Suprapubic skin (tissue), 4 donors: ENCODE results near the gene NEK6.

ENCODE experiments used
- POLR2A ChIP-seq, 2 donors: fragments of 450-650 bp; IDR thresholded peaks; one replicate each; pipeline ENCODE4 v1.6.1; 2017; ENCODE audit warnings: antibody characterized with exemption in 2 of 2, mild to moderate bottlenecking in 2 of 2, moderate library complexity in 2 of 2
- POLR2AphosphoS5 ChIP-seq, 3 donors: sonication (generic); formaldehyde crosslinking; IDR thresholded peaks; one replicate each; pipeline ENCODE4 v1.6.1; 2017; ENCODE audit warnings: antibody characterized with exemption in 3 of 3
- TF ChIP-seq, protein P1 (sequence below), 2 donors: fragments of 200-600 bp in 1 of 2; fragments of 450-650 bp in 1 of 2; sonication (generic) in 1 of 2; IDR thresholded peaks; one replicate each; pipeline ENCODE4 v1.5.1; 2016 to 2019; ENCODE audit warnings: antibody characterized with exemption in 2 of 2, mild to moderate bottlenecking in 1 of 2, moderate library complexity in 1 of 2

DNA sequence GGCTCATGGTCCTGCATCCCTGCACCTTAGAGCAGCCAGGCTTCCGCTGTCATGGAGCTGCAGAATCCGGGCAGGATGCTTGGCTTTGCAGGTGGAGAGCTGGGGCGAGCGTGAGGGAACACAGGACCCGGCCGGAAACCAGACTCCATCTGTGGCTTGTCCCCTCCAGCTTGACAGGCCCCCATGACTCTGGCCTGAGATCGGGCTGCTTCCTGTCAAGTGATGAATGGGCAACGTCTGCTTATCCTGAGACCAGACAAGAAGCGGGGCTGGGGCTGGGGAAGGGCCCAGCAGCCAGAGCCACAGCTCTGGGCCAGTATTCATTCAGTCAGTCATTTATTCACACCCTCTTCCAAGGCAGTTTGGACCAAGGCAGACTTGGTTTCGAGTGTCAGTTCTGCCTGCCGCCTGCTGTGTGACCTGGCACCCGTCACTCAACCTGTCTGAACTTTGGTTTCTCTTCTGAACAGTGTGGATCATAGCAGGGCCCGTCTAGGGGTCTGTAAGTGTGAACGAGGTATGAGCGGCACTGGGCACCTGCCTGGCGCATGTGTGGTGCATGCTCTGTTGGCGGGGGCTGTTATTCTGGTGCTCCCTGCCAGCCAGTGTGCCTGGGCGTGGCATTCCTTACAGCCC lies 37.5 kb downstream of the NEK6 start:
- TF ChIP-seq, protein P1, sequence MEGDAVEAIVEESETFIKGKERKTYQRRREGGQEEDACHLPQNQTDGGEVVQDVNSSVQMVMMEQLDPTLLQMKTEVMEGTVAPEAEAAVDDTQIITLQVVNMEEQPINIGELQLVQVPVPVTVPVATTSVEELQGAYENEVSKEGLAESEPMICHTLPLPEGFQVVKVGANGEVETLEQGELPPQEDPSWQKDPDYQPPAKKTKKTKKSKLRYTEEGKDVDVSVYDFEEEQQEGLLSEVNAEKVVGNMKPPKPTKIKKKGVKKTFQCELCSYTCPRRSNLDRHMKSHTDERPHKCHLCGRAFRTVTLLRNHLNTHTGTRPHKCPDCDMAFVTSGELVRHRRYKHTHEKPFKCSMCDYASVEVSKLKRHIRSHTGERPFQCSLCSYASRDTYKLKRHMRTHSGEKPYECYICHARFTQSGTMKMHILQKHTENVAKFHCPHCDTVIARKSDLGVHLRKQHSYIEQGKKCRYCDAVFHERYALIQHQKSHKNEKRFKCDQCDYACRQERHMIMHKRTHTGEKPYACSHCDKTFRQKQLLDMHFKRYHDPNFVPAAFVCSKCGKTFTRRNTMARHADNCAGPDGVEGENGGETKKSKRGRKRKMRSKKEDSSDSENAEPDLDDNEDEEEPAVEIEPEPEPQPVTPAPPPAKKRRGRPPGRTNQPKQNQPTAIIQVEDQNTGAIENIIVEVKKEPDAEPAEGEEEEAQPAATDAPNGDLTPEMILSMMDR (IDR thresholded peaks at IDR 0.05), result no peak
- TF ChIP-seq POLR2A (IDR thresholded peaks at IDR 0.05) (no peak), POLR2AphosphoS5 (IDR thresholded peaks at IDR 0.05) (no peak)
